H1 (cell line): ENCODE results near the gene SCUBE2. TPM values are rescaled to one million over a fixed set of nuclear protein-coding genes. Genes with fewer than 3 reads are reported as not detected.

Experiments
- BACH1 ChIP-seq: IDR thresholded peaks from 2 replicates; pipeline ENCODE4 v1.6.1; 2012; ENCODE audit warnings: low read length, improper control_type of control experiment
- HDAC2 ChIP-seq, 2 experiments: fragments of 300-600 bp in 1 of 2; sonication (generic) in 1 of 2; IDR thresholded peaks; 2 replicates each; pipeline ENCODE4 v1.6.1; 2011 to 2012; ENCODE audit warnings: low read depth in 2 of 2, low read length in 2 of 2, mild to moderate bottlenecking in 2 of 2, moderate library complexity in 2 of 2, borderline replicate concordance in 1 of 2, inconsistent platforms in 1 of 2
- RAD21 ChIP-seq, 2 experiments: IDR thresholded peaks in 1 of 2; conservative IDR thresholded peaks in 1 of 2; 2 replicates each; pipeline ENCODE4 v1.6.1; 2011; ENCODE audit warnings: low read depth in 2 of 2, low read length in 2 of 2, improper control_type of control experiment in 1 of 2, inconsistent platforms in 1 of 2, mild to moderate bottlenecking in 1 of 2, moderate library complexity in 1 of 2
- RFX5 ChIP-seq: IDR thresholded peaks from 2 replicates; pipeline ENCODE4 v1.6.1; 2011; ENCODE audit warnings: low read depth, low read length, improper control_type of control experiment, borderline replicate concordance
- YY1 ChIP-seq: IDR thresholded peaks from 2 replicates; pipeline ENCODE4 v1.6.1; 2011; ENCODE audit warnings: low read depth, mild to moderate bottlenecking, low read length
- polyA plus RNA-seq, 7 experiments: library from polyadenylated mRNA; depleted of rRNA in 3 of 7; stranded (reverse) in 5 of 7; unstranded in 2 of 7; fragments of >200 nt in 5 of 7; fragments of 200-250 nt in 2 of 7; gene quantifications; 1 replicate in 5 of 7; 2 replicates in 1 of 7; 4 replicates in 1 of 7; pipeline versions ENCODE4 v1.2.1 to v1.2.3, GENCODE V29; 2011 to 2013; ENCODE audit warnings: missing spikeins in 2 of 7, mixed read lengths in 2 of 7
- total RNA-seq: library from RNA; stranded (reverse); fragmentation: NEBNext Ultra II Directional; extraction: Animal tissue kit (Norgen Biotek cat#: 25700); gene quantifications from 2 replicates; pipeline ENCODE4 v1.2.1, GENCODE V29; 2021
- TF ChIP-seq, protein P1 (sequence below): fragments of 300-600 bp; sonication (generic); IDR thresholded peaks from 2 replicates; pipeline ENCODE4 v1.7.1; 2012; ENCODE audit warnings: low read length, moderate library complexity, mild to moderate bottlenecking, inconsistent platforms; ENCODE audit not compliant: insufficient replicate concordance

SCUBE2 gene
- total and polyA plus RNA-seq, 2 of the 8 experiments (the other 6 are each of a cell fraction or from before 2014, with no cell fraction given), result 0.29 to 1.2 TPM

DNA sequence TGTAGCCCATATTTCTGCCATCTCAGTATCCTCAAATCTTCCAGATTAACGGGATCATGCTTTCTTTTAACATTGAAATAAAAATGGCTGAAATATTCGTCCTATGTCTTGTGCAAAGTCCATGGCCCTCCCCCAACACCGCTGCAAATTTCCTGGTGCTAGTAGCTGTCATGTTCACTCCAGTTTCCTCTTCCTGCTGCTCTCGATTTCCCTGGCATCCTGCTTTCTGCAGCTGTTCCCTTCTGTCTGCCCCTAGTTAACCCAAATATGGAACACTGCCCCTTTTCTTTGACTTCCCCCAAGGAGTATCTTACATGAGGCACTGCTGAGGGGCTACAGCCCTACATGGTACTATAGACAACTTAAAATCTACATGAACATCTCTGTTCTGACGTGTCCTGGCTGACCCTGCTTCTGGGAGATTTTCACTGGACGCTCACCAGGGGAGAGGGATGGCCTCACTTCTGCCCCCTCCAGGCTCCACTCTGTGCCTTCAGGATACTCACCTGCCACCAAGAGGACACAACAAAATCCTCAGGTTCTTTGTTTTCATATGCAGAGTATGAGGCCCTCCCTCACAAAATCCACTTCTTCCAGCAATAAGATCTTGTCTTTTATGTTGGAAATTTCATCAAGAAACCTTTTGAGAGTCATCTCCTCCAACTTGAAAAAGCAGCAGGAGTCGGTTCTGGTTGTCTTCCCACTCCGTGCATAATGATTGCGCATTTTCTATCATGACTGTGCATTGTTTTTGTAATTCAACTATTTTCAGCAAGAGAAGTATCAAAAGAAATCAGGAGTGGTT is 29.5 kb upstream of the SCUBE2 start (continued):
- TF ChIP-seq, protein P1, sequence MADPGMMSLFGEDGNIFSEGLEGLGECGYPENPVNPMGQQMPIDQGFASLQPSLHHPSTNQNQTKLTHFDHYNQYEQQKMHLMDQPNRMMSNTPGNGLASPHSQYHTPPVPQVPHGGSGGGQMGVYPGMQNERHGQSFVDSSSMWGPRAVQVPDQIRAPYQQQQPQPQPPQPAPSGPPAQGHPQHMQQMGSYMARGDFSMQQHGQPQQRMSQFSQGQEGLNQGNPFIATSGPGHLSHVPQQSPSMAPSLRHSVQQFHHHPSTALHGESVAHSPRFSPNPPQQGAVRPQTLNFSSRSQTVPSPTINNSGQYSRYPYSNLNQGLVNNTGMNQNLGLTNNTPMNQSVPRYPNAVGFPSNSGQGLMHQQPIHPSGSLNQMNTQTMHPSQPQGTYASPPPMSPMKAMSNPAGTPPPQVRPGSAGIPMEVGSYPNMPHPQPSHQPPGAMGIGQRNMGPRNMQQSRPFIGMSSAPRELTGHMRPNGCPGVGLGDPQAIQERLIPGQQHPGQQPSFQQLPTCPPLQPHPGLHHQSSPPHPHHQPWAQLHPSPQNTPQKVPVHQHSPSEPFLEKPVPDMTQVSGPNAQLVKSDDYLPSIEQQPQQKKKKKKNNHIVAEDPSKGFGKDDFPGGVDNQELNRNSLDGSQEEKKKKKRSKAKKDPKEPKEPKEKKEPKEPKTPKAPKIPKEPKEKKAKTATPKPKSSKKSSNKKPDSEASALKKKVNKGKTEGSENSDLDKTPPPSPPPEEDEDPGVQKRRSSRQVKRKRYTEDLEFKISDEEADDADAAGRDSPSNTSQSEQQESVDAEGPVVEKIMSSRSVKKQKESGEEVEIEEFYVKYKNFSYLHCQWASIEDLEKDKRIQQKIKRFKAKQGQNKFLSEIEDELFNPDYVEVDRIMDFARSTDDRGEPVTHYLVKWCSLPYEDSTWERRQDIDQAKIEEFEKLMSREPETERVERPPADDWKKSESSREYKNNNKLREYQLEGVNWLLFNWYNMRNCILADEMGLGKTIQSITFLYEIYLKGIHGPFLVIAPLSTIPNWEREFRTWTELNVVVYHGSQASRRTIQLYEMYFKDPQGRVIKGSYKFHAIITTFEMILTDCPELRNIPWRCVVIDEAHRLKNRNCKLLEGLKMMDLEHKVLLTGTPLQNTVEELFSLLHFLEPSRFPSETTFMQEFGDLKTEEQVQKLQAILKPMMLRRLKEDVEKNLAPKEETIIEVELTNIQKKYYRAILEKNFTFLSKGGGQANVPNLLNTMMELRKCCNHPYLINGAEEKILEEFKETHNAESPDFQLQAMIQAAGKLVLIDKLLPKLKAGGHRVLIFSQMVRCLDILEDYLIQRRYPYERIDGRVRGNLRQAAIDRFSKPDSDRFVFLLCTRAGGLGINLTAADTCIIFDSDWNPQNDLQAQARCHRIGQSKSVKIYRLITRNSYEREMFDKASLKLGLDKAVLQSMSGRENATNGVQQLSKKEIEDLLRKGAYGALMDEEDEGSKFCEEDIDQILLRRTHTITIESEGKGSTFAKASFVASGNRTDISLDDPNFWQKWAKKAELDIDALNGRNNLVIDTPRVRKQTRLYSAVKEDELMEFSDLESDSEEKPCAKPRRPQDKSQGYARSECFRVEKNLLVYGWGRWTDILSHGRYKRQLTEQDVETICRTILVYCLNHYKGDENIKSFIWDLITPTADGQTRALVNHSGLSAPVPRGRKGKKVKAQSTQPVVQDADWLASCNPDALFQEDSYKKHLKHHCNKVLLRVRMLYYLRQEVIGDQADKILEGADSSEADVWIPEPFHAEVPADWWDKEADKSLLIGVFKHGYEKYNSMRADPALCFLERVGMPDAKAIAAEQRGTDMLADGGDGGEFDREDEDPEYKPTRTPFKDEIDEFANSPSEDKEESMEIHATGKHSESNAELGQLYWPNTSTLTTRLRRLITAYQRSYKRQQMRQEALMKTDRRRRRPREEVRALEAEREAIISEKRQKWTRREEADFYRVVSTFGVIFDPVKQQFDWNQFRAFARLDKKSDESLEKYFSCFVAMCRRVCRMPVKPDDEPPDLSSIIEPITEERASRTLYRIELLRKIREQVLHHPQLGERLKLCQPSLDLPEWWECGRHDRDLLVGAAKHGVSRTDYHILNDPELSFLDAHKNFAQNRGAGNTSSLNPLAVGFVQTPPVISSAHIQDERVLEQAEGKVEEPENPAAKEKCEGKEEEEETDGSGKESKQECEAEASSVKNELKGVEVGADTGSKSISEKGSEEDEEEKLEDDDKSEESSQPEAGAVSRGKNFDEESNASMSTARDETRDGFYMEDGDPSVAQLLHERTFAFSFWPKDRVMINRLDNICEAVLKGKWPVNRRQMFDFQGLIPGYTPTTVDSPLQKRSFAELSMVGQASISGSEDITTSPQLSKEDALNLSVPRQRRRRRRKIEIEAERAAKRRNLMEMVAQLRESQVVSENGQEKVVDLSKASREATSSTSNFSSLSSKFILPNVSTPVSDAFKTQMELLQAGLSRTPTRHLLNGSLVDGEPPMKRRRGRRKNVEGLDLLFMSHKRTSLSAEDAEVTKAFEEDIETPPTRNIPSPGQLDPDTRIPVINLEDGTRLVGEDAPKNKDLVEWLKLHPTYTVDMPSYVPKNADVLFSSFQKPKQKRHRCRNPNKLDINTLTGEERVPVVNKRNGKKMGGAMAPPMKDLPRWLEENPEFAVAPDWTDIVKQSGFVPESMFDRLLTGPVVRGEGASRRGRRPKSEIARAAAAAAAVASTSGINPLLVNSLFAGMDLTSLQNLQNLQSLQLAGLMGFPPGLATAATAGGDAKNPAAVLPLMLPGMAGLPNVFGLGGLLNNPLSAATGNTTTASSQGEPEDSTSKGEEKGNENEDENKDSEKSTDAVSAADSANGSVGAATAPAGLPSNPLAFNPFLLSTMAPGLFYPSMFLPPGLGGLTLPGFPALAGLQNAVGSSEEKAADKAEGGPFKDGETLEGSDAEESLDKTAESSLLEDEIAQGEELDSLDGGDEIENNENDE, result no peak
- TF ChIP-seq YY1 (no peak), HDAC2 (IDR thresholded peaks at IDR 0.05; ENCODE audit: borderline replicate concordance in 1 of 2, low read depth in 2 of 2, low read length in 2 of 2) (no peak), RAD21 (IDR thresholded peaks at IDR 0.05 in 1 of 2, conservative IDR thresholded peaks at IDR 0.05 in 1 of 2; ENCODE audit: low read depth in 2 of 2, low read length in 2 of 2) (peak; percentile 48 to 68), RFX5 (no peak), BACH1 (peak; percentile 75; the same call in 1 of the 2 replicates)
